Adrenal gland (tissue), 5 donors: ENCODE data around the gene MRPL41.

Source experiments
- POLR2A ChIP-seq, 2 donors: fragments of 450-650 bp; IDR thresholded peaks; one replicate each; pipeline ENCODE4 v1.6.1; 2017; ENCODE audit warnings: antibody characterized with exemption in 2 of 2, mild to moderate bottlenecking in 2 of 2, moderate library complexity in 1 of 2
- TF ChIP-seq, protein P1 (sequence below), 6 experiments: fragments of 450-650 bp in 4 of 6; fragments of 200-600 bp in 2 of 6; sonication (generic) in 1 of 6; IDR thresholded peaks; 1 replicate in 5 of 6; 2 replicates in 1 of 6; pipeline versions ENCODE4 v1.5.1 to v1.8.0; 2016 to 2021; ENCODE audit warnings: antibody characterized with exemption in 6 of 6, mild to moderate bottlenecking in 2 of 6, moderate library complexity in 1 of 6
- donor health status: DM: no; HTN: no; CAD: no.

DNA sequence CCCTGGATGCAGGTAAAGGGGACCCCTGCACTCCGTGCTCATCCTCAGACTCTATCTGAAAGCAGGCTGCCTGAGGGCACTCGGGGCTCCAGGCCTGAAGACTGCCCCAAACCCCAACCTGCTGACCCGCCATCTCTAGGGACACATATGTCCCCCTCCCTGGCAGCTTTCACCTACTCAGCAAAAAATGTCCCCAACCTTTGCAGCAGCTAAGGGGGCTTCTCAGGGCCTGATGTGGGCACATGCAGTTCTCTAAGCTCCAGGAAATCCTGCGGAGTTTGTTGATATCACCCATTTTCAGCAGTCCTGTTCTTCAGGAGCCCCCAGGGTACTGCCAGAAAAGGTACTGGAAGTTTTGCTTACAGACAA is 29.3 kb downstream of the MRPL41 start:
- no peak for TF ChIP-seq POLR2A (IDR thresholded peaks at IDR 0.05)
- TF ChIP-seq, protein P1, sequence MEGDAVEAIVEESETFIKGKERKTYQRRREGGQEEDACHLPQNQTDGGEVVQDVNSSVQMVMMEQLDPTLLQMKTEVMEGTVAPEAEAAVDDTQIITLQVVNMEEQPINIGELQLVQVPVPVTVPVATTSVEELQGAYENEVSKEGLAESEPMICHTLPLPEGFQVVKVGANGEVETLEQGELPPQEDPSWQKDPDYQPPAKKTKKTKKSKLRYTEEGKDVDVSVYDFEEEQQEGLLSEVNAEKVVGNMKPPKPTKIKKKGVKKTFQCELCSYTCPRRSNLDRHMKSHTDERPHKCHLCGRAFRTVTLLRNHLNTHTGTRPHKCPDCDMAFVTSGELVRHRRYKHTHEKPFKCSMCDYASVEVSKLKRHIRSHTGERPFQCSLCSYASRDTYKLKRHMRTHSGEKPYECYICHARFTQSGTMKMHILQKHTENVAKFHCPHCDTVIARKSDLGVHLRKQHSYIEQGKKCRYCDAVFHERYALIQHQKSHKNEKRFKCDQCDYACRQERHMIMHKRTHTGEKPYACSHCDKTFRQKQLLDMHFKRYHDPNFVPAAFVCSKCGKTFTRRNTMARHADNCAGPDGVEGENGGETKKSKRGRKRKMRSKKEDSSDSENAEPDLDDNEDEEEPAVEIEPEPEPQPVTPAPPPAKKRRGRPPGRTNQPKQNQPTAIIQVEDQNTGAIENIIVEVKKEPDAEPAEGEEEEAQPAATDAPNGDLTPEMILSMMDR (IDR thresholded peaks at IDR 0.05): no peak
